DMS 273 (cell line): ENCODE data around the gene CFAP210.

Source experiments
- DNase-seq: peaks from one replicate; lab custom pipeline; 2025; ENCODE audit not compliant: unreplicated experiment; lab: John Stamatoyannopoulos, UW

Gene CFAP210

DNA sequence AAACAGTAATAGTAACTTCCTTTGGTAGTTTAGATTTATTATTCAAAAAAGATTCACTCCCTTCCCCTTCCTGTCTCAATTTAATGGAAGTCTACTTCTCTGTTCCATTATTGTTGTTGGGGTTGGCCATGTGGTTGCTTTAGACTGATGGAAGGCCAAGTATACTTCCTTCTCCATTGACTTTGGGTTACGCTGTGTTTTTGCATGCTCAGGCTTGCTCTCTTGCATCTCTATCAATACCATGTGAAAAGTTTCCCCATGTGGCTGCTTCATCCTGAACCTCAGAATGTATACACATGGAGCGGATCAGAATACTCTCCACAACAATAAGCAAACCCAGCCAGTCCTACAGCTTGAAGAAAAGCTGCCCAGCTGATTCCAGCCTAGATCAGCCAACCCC lies 20.3 kb downstream of the CFAP210 start:
- DNase-seq = no peak

DNA sequence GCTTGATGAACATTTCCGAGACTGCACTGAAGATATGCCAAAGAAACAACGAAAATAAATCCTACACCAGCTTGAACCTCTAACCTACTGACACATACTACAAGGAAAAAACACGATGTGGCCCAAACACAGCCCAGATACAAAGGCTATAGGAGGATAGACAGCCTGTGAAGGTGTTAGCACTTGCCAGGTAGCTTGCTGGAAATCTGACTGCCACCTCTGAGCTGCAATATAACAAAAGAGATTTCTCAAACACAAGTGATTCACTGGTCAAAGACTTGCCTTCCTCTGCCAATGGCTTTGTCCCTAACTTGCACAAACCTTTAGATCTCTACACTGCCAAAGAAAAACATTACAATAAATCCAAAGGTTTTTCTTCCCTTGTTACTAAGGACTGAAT lies 21.1 kb downstream of the CFAP210 start:
- no peak for DNase-seq

DNA sequence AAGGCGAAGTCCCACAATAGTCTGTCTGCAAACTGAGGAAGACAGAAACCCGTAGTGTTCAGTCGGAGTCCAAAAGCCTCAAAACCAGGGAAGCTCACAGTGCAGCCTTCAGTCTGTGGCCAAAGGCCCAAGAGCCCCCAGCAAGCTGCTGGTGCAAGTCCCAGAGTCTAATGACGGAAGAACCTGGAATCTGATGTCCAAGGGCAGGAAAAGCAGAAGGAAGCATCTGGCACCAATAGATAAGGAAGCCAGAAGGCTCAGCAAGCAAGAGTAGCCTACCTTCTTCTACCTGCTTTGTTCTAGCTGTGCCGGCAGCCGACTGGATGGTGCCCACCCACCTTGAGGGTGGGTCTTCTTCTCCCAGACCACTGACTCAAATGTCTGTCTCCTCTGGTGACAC lies 21.8 kb downstream of the CFAP210 start:
- DNase-seq = no peak

DNA sequence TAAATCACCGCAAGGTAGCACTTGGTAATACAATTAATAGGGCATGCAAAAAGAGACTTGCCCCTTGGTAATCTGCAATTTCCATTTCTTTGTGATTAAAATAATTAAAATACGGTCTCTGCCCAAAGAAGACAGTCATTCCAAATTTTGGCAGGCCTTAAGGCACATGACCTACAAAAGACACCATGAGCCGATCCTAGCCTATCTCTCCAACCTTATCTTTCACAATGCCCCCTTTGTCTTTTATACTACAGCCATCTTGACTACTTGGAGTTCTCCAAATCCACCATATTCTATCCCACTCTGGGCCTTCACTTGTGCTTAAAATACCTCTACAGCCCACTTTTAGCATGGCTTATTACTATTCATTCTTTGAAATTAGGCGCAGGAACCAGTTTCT lies 23.3 kb downstream of the CFAP210 start:
- no peak for DNase-seq

DNA sequence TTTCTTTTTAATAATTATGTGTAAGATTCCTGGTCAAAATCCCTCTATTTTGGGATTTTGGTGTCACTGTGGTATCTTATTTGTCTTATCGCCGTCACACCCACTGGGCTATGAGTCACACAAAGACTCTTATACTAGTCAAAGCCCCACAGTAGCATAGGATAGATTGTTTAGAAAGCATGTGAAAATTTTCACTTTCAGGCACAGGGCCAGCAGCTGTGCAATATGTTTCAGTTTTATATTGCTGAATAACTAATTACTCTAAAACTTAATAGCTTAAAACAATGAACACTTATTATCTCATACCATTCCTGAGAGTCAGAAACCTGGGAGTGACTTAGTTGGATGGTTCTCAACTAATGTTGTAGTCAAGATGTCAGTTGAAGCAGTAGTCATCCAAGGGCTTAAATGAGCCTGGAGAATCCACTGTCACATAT lies 24.0 kb downstream of the CFAP210 start:
- no peak for DNase-seq

DNA sequence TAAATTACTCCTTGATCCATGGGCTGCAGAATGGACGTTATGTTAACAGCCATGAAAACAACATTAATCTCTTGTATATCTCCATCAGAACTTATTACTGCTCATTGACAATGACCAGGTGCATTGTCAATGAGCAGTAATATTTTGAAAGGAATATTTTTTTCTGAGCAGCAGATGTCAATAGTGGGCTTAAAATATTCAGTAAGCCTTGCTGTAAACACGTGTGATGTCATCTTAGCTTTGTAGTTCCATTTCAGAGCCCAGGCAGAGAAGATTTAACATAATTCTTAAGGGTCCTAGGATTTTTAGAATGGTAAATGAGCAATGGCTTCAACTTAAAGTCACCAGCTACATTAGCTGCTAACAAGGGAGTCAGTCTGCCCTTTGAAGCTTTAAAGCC lies 26.6 kb downstream of the CFAP210 start:
- peak; percentile 9 for DNase-seq

DNA sequence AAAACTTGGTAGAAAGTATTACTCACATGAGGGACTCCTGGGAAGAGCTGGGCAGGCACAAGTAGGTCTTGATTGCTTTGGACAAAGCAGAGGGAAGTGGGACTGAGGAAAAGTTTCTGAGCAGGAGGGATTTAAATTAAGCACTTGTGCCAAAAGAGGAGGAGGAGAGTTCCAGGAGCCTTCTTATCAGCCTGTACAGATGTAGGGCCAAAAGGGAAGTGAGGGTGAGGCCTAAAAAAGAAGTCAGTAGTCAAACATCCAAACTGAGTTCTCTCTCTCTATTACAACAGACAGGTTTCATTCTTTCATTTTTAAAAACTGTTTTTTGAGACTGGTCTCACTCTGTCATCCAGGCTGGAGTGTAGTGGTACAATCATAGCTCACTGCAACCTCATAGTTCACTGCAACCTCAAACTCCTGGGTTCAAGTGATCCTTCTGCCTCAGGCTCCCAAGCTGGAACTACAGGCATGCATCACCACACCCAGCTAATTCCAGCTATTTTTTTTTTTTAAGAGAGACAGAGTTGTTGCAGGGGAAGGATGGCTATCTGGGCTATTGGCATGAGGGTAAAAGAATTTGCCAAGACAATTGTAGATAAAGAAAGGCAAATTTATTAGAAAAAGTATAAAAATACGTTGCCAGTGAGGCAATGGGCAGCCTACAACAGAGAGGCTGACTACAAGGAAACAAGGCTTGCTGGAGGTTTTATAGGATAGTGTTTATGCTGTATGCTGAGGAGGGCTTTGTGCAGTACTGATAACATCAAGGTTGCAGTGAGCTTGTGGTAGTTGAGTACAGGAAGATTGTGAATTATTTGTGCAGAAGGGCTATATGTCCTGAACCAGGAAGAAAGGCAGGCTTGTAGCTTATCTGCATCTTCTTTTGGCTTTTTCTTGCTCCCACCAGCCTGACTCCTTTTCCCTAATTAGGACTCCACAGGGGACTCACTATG lies 29.0 kb downstream of the CFAP210 start:
- DNase-seq = no peak

DNA sequence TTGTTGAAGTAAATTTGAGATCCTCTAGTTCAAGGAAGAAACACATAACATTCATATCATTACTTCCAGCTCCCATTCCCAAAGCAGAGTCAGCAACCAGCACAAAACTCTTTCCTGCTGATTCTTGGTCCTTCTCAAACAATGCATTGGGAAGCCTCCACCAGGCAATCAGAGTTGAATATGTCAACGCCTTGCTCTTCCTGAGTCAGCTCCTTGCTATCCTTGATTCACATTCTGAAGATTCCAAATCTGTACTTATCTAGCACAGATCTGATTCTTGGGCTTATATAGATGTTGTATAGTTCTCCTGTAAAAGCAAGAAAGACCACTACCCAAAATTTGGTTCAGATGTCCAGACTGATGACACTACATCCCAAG lies 29.6 kb downstream of the CFAP210 start:
- DNase-seq = no peak

DNA sequence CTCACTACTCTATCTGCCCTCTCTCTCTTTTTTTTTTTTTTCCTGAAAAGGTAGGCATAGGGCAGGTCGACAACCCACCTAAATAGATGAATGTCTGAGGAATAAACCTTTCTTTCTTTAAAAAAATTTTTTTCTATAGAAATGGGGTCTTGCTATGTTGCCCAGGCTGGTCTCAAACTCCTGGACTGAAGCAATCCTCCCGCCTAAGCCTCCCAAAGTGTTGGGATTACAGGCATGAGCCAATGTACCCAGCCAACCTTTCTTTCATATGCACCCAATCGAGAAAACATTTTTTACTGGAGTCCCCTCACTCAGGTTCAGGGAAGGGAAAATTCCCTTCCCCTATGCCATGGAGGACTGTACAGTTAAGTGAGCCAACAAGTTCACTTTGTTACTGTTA lies 31.0 kb downstream of the CFAP210 start:
- no peak for DNase-seq

DNA sequence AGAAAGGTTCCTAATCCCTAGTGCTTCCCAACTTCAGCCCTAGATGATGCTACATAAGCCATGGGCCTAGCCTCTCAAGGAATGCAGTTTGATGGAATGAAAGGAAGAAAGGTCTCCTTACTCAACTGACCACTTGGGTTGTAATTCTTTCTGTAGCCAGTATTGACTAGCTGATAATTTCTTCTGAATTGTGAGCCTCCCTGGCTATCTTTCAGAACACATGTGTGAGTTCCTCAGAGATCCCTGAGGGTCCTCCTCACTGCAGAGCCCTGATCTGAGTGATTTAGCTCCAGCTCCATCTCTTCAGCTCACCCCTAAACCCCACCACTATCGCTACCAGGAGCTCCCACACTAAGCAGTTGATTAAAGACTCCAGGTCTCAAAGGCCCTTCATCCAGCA lies 31.5 kb downstream of the CFAP210 start:
- no peak for DNase-seq

DNA sequence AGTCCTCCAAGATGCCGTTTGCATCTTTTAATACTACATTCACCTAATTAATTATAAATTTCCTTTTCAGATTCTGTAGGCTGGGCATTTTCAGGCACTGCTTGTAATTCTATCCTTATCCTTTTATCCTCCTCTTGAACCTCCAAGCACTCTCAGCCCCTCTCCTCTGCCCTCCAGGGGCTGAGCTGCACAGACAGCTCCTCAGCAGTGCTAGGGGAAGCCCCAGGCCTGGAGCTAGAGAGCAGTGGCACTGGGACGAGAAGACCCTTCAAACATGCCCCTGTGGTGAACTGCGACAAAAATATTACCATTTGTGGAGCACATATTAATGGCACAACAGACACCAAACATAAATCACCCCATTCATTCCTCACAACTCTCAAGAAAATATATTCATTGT lies 32.9 kb downstream of the CFAP210 start:
- DNase-seq = no peak

DNA sequence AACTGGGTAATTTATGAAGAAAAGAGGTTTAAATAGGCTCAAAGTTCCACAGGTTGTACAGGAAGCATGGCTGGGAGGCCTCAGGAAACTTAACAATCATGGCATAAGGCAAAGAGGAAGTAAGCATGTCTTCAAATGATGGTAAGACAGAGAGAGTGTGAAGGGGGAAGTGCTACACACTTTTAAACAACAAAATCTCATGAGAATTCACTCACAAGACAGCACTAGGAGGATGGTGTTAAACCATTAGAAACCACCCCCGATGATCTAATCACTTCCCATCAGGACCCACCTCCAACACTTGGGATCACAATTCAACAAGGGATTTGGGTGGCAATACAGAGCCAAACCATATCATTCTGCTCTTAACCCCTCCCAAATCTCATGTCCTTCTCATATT lies 34.9 kb downstream of the CFAP210 start:
- DNase-seq = no peak

DNA sequence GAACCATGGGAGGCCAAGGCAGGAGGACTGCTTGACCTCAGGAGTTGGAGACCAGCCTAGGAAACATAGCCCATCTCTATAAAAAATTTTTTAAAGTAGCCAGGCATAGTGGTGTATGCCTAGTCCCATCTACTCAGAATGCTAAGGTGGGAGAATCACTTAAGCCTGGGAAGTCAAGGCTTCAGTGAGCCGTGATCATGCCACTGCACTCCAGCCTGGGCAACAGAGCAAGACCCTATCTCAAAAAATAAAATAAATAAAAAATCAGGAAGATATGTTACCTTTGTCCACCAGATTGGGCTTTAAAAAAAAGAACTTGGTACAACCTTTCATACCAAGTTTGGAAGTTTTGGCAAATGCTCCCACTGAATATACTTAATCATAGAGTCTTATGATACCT lies 35.3 kb downstream of the CFAP210 start:
- DNase-seq = no peak

DNA sequence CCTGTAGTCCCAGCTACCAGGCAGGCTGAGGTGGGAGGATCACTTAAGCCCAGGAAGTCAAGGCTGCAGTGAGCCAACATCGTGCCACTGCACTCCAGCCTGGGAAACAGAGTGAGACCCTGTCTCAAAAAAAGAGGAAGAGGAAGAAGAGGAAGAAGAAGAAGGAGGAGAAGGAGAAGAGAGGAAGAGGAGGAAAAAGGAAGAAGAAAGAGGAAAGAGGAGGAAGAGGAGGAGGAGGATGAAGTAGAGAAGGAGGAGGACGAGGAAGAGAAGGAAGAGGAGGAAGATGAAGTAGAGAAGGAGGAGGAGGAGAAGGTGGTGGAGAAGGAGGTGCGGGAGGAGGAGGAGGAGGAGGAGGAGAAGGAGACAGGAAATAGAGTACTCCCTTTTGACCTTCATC lies 38.0 kb downstream of the CFAP210 start:
- no peak for DNase-seq

DNA sequence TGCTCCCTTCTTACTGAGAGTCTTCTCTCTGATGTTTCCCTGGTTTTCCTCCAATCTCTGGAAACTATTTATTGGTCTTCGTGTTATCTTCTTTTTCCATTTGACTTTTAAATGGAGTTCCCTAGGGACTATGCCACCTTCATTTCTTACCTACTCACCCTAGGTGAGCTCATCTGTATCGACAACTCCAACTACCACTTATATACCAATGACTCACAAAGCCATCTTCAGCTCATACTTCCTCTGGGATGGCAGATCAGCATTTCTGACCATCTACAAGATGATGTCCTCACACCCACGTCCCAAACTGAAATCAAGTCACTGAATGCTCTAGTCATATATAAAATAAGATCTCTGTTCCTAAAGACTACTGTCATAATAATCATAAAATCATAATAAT lies 40.6 kb downstream of the CFAP210 start:
- DNase-seq = no peak

DNA sequence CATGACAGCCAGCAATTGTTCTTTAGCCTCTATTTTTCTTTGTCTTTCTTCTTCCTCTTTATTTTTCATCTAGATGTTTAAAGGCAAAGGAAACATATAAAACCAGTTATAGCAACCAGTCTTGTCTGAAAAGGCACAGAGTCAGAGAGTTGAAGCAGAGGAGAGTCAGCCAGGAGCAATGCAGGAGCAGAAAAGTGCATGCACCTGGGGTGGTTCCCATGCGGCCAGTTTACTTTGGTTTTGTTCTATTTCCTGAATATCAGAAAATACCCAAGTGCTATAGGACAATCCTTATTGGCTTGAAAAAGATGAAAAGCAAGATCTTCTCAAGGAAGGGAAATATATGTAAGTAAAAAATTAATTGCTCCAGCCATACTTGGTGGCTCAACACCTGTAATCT lies 44.9 kb downstream of the CFAP210 start:
- DNase-seq = no peak

DNA sequence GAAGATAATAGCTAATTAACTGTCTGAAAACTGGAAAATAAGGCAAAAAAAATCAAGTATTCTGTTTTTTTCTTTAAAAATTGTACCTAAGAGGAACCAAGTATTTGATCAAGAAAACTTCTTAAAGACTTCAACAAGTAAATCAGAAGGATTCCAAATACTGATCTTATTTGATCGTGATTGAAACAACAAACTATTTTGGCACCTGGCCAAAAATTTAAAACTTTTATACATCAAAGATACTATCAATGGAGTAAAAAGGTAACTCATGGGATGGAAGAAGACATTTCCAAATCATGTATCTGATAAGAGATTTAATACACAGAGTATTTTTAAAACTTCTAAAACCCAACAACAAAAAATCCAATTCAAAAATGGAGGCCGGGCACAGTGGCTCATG lies 46.7 kb downstream of the CFAP210 start:
- no peak for DNase-seq

DNA sequence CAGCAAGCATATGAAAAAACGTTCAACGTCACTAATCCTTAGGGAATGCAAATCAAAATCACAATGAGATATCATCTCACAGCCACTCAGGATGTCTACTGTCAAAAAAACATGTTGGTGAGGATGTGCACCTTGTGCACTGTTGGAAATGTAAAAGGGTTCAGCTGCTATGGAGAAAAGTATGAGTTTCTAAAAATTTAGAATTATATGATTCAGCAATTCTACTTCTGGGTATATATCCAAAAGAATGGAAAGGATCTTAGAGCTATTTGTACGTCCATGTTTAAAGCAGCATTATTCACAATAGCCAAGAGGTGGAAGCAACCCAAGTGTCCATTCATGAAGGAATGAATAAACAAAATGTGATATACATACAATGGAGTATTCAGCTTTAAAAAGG lies 50.0 kb downstream of the CFAP210 start:
- no peak for DNase-seq

DNA sequence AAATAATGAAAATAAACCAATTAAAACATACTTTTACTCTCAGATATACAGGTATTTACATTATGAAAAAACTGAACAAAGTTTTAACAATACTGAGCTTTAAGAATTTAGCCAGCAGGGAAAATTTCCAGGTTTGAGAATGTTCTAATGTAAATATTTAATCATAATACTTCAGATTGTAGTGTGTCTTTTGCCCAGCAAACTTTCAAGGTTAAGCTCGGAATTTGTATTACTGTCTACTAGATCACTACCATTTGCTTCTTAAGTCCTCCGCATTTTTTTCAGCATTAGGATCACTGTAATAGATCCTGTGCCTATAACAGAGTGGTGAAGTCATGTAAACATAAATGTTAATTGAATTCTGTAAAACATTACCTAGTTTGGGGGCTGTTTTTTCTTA lies 52.7 kb downstream of the CFAP210 start:
- DNase-seq = no peak

DNA sequence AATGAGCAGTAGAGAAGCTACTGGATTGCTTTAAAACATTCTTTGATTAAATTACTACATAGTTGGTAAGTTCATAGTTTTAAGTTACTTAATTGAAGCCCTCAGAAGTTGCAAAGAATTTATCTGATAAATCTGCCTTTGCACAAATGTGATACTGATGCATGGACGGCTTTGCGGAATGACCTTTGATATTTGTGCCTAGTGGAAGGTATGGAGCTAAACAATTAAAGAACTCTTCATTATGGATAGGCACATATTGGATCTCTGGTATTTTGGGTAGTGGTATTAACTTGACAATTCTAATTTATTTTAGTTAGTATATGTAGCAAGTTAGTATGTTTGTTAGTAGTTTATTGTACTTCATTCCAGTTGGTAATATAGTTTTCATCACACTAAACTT lies 54.1 kb downstream of the CFAP210 start:
- DNase-seq = no peak

DNA sequence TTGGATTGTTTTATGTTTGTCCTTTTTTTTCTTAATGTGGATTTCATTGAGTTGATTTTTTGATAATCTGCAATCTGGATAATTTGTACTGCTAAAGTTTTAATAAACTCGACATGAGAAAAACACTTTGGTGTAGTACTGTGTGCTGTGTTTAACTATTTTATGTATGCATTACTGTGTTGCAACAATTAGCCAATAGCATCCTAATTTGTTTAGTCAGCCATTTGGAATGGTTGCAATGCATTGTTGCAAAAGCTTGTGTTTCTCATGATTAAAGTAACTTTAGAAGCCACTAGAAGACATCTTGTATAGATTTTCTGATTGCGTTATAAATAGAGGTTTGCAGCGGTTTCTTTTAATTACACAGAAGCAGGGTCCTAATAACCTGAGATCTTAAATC lies 56.6 kb downstream of the CFAP210 start:
- no peak for DNase-seq

DNA sequence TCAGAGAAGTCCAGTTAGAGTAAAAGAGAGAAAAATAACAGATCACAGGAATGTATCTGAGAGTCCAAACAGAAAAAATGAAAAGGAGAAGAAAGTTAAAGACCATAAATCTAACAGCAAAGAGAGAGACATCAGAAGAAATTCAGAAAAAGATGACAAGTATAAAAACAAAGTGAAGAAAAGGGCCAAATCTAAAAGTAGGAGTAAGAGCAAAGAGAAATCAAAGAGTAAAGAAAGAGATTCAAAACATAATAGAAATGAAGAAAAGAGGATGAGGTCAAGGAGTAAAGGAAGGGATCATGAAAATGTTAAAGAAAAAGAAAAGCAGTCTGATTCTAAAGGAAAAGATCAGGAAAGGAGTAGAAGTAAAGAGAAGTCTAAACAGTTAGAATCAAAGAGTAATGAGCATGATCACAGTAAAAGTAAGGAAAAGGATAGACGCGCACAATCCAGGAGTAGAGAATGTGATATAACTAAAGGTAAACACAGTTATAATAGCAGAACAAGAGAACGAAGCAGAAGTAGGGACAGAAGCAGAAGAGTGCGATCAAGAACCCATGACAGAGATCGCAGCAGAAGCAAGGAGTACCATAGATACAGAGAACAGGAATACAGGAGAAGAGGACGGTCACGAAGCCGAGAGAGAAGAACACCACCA lies 57.6 kb downstream of the CFAP210 start:
- DNase-seq = no peak

DNA sequence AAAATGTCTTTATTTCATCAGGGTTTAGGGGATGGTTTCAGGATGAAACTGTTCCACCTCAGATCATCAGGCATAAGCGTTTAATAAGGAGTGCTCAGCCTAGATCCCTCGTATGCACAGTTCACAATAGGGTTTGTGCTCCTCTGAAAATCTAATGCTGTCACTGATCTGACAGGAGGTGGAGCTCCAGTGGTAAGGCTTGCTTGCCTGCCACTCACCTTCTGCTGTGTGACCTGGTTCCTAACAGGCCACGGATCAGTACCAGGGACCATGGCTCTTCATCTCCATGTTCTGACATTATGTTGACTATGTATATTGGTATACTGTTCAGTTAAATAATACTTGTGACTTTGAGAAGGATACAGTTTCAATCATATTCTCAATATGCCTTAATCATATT lies 68.4 kb downstream of the CFAP210 start:
- DNase-seq = no peak
